Neural cell (in vitro differentiated cells): ENCODE measurements around the gene ADGRL4.

Experiments
- EP300 ChIP-seq: fragments of 450-650 bp; conservative IDR thresholded peaks from 2 replicates; pipeline ENCODE4 v1.6.1; 2014; ENCODE audit warnings: antibody characterized with exemption, mild to moderate bottlenecking, moderate library complexity; ENCODE audit not compliant: poor library complexity, severe bottlenecking
- EZH2 ChIP-seq: fragments of 200-600, 300-800 bp; shearing (Covaris generic), sonication (generic); IDR thresholded peaks from 2 replicates; pipeline ENCODE4 v1.6.1; 2014; ENCODE audit warnings: antibody characterized with exemption, low read length, borderline replicate concordance, mild to moderate bottlenecking; ENCODE audit not compliant: insufficient read depth, poor library complexity, severe bottlenecking
- MXI1 ChIP-seq: fragments of 450-650 bp; conservative IDR thresholded peaks from 2 replicates; pipeline ENCODE4 v1.6.1; 2014; ENCODE audit warnings: antibody characterized with exemption, mild to moderate bottlenecking; ENCODE audit not compliant: poor library complexity, severe bottlenecking
- RAD21 ChIP-seq: fragments of 450-650 bp; conservative IDR thresholded peaks from 2 replicates; pipeline ENCODE4 v1.6.1; 2014; ENCODE audit warnings: antibody characterized with exemption, mild to moderate bottlenecking, moderate library complexity
- TF ChIP-seq, protein P1 (sequence below): fragments of 450-650 bp; IDR thresholded peaks from 2 replicates; pipeline ENCODE4 v1.5.1; 2014; ENCODE audit warnings: antibody characterized with exemption, mild to moderate bottlenecking, moderate library complexity; ENCODE audit not compliant: poor library complexity, severe bottlenecking
- TF ChIP-seq, protein P2 (sequence below): IDR thresholded peaks from 2 replicates; pipeline ENCODE4 v1.6.1; 2012; ENCODE audit warnings: borderline replicate concordance

DNA sequence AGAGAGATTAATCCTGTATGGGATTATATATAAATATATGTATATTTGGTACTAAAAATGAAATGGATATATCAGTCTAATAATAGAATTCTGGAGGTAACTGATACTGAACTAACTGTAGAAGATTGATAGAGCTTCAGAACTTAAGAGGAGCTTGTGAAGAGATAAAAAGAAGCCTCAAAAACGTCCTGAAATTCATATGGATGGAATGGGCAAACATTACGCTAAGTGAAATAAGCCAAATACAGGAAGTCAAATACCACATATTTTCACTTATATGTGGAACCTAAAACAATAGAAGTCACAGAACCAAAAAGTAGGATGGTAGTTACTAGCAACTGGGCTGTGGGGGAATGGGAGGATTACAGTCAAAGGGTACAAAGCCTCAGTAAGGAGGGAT is 36.0 kb upstream of the ADGRL4 start:
- TF ChIP-seq EP300 = no peak
- TF ChIP-seq, protein P1, sequence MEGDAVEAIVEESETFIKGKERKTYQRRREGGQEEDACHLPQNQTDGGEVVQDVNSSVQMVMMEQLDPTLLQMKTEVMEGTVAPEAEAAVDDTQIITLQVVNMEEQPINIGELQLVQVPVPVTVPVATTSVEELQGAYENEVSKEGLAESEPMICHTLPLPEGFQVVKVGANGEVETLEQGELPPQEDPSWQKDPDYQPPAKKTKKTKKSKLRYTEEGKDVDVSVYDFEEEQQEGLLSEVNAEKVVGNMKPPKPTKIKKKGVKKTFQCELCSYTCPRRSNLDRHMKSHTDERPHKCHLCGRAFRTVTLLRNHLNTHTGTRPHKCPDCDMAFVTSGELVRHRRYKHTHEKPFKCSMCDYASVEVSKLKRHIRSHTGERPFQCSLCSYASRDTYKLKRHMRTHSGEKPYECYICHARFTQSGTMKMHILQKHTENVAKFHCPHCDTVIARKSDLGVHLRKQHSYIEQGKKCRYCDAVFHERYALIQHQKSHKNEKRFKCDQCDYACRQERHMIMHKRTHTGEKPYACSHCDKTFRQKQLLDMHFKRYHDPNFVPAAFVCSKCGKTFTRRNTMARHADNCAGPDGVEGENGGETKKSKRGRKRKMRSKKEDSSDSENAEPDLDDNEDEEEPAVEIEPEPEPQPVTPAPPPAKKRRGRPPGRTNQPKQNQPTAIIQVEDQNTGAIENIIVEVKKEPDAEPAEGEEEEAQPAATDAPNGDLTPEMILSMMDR = no peak
- no peak for TF ChIP-seq EZH2
- TF ChIP-seq MXI1 = no peak
- TF ChIP-seq, protein P2, sequence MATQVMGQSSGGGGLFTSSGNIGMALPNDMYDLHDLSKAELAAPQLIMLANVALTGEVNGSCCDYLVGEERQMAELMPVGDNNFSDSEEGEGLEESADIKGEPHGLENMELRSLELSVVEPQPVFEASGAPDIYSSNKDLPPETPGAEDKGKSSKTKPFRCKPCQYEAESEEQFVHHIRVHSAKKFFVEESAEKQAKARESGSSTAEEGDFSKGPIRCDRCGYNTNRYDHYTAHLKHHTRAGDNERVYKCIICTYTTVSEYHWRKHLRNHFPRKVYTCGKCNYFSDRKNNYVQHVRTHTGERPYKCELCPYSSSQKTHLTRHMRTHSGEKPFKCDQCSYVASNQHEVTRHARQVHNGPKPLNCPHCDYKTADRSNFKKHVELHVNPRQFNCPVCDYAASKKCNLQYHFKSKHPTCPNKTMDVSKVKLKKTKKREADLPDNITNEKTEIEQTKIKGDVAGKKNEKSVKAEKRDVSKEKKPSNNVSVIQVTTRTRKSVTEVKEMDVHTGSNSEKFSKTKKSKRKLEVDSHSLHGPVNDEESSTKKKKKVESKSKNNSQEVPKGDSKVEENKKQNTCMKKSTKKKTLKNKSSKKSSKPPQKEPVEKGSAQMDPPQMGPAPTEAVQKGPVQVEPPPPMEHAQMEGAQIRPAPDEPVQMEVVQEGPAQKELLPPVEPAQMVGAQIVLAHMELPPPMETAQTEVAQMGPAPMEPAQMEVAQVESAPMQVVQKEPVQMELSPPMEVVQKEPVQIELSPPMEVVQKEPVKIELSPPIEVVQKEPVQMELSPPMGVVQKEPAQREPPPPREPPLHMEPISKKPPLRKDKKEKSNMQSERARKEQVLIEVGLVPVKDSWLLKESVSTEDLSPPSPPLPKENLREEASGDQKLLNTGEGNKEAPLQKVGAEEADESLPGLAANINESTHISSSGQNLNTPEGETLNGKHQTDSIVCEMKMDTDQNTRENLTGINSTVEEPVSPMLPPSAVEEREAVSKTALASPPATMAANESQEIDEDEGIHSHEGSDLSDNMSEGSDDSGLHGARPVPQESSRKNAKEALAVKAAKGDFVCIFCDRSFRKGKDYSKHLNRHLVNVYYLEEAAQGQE = no peak
- TF ChIP-seq RAD21 = no peak
